ENCODE results near the gene PRTN3.

Gene PRTN3

GRCh38 chr19:879711-880438, 39.1 kb downstream of the PRTN3 start:
- TF ChIP-seq CTCF (conservative IDR thresholded peaks at IDR 0.05) (no peak), ZFX (IDR thresholded peaks at IDR 0.05) (no peak)
- H3K27ac ChIP-seq, result no peak overlapping the region

GRCh38 chr19:881385-882071, 40.7 kb downstream of the PRTN3 start:
- no peak overlapping the region for H3K27ac ChIP-seq
- TF ChIP-seq CTCF (conservative IDR thresholded peaks at IDR 0.05) (no peak), ZFX (IDR thresholded peaks at IDR 0.05) (no peak)

- TF ChIP-seq CTCF (conservative IDR thresholded peaks at IDR 0.05) (no peak), ZFX (IDR thresholded peaks at IDR 0.05) (no peak)
- H3K27ac ChIP-seq, result no peak overlapping the region
These were observed 42.2 kb downstream of the PRTN3 start for GRCh38 chr19:882871-883497.

GRCh38 chr19:883661-884211, 42.9 kb downstream of the PRTN3 start:
- H3K27ac ChIP-seq, result no peak overlapping the region
- TF ChIP-seq ZFX (IDR thresholded peaks at IDR 0.05), result no peak

GRCh38 chr19:884420-885211, 43.8 kb downstream of the PRTN3 start:
- no peak overlapping the region for H3K27ac ChIP-seq
- TF ChIP-seq ZFX (IDR thresholded peaks at IDR 0.05) (no peak), CTCF (conservative IDR thresholded peaks at IDR 0.05) (no peak)

GRCh38 chr19:885536-886224, 44.9 kb downstream of the PRTN3 start:
- TF ChIP-seq CTCF (conservative IDR thresholded peaks at IDR 0.05) (no peak), ZFX (IDR thresholded peaks at IDR 0.05) (no peak)
- H3K27ac ChIP-seq, result no peak overlapping the region

- TF ChIP-seq CTCF (conservative IDR thresholded peaks at IDR 0.05) (no peak), ZFX (IDR thresholded peaks at IDR 0.05) (no peak)
These were observed 46.3 kb downstream of the PRTN3 start for GRCh38 chr19:887072-887471.

More at GRCh38 chr19:887072-887471, 46.3 kb downstream of the PRTN3 start:
- H3K27ac ChIP-seq, result no peak overlapping the region

Measured in C4-2B (cell line).